Thymus (tissue), 11 donors: ENCODE data around the gene UMAD1. TPM values are rescaled to one million over a fixed set of nuclear protein-coding genes. Genes with fewer than 3 reads are reported as not detected.
"Not testable (repeated sequence)": the region's sequence is repeated elsewhere in the genome, so short reads cannot be mapped to it uniquely, and the experiment has no call there.

Experiments
- DNase-seq, 9 donors: peaks; one replicate each; pipeline ENCODE4 v3.0.0-alpha.2; 2013; ENCODE audit warnings: low spot score in 9 of 9, low read depth in 6 of 9, missing footprints in 1 of 9
- H3K27ac ChIP-seq, 2 donors: one replicate each; pipeline ENCODE4 v1.5.1; 2013; ENCODE audit warnings: control low read depth in 1 of 2, low read depth in 1 of 2, low read length in 1 of 2, mild to moderate bottlenecking in 1 of 2, moderate library complexity in 1 of 2
- H3K27me3 ChIP-seq, 2 donors: one replicate each; pipeline ENCODE4 v1.5.1; 2013; ENCODE audit warnings: low read length in 1 of 2; ENCODE audit not compliant: control insufficient read depth in 2 of 2, insufficient read depth in 1 of 2
- H3K36me3 ChIP-seq, 2 donors: one replicate each; pipeline ENCODE4 v1.5.1; 2013; ENCODE audit warnings: low read length in 1 of 2, mild to moderate bottlenecking in 1 of 2, moderate library complexity in 1 of 2; ENCODE audit not compliant: control insufficient read depth in 2 of 2, insufficient read depth in 2 of 2
- H3K4me1 ChIP-seq, 2 donors: one replicate each; pipeline ENCODE4 v1.5.1; 2013; ENCODE audit warnings: low read length in 2 of 2; ENCODE audit not compliant: control insufficient read depth in 2 of 2, insufficient read depth in 2 of 2
- H3K4me3 ChIP-seq, 2 donors: one replicate each; pipeline ENCODE4 v1.5.1; 2013; ENCODE audit warnings: low read length in 2 of 2, control low read depth in 1 of 2, mild to moderate bottlenecking in 1 of 2
- H3K9me3 ChIP-seq, 2 donors: one replicate each; pipeline ENCODE4 v1.5.1; 2013; ENCODE audit warnings: low read length in 1 of 2, mild to moderate bottlenecking in 1 of 2; ENCODE audit not compliant: control insufficient read depth in 2 of 2, insufficient read depth in 1 of 2
- WGBS: extraction: QIAGEN DNeasy Blood & Tissue Kit; methylation state at CpG from one replicate; pipeline ENCODE4 v1.1.7; 2013; 5-methylcytosine and 5-hydroxymethylcytosine counted together
- polyA plus RNA-seq: library from polyadenylated mRNA; stranded (reverse); fragments of 200-250 nt; gene quantifications from one replicate; pipeline ENCODE4 v1.2.3, GENCODE V29; 2013
- total RNA-seq: library from RNA; stranded (reverse); fragments of 120-200 nt; gene quantifications from one replicate; pipeline ENCODE4 v1.2.4, GENCODE V29; 2013
- donor health status: healthy.

The UMAD1 gene
- total and polyA plus RNA-seq, 2 donors, result 15.7 to 21.9 TPM

DNA sequence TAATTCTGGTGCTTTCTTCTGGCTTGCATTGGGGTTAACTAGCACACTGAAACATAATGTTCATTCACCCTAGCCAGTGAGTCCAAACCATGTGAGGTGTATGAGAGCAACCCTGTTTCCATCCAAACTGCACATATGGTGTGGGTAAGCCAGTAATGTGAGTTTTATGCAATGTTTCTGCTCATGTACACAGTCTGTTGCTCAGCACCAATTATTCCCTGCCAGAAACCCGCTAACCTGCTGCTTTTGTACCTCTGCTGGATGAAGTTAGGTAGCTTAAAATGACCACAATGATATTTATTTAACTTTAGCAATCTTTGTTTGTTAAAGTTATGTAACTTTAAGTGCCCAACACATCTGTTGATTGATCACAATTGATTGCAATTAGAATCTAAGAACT is 171.6 kb downstream of the UMAD1 start:
- no peak for DNase-seq
- no peak overlapping the region for H3K27ac ChIP-seq
- peaks cover 3 to 4% of the 10 kb centered on the region in 2 donors for H3K36me3 ChIP-seq
- WGBS, result 98% methylated on average over 1 of the region's 1 CpG
- no peak overlapping the region for H3K4me3 ChIP-seq
- H3K27me3 ChIP-seq, result no peaks in the 10 kb centered on the region
- peaks cover 0 to 3% of the 10 kb centered on the region in 2 donors for H3K9me3 ChIP-seq
- H3K4me1 ChIP-seq, result peaks cover 11 to 13% of the 10 kb centered on the region in 2 donors

DNA sequence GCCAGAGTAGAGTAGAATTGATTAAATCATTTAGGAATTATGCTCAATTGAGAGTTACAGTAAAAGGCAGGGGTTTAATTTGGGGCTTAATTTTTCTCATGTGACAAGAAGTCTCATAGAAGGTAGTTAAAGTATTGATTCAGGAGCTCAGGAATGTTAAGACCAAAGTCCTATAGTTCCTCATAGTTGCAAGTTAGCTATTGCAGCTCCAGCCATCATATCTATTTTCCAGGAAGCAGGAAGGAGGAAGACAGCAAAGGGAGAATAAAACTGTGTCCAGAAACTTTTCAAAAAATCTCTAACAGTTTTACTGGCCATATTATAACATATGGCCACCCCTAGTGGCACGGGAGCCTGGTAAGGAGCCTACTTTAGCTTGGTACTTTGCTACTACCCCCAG is 174.8 kb downstream of the UMAD1 start:
- DNase-seq, result no peak
- Histone ChIP-seq H3K4me1 (peaks cover 11 to 13% of the 10 kb centered on the region in 2 donors), H3K9me3 (peaks cover 0 to 3% of the 10 kb centered on the region in 2 donors), H3K27me3 (no peaks in the 10 kb centered on the region), H3K4me3 (no peak overlapping the region), H3K27ac (no peak overlapping the region), H3K36me3 (peaks cover 3 to 4% of the 10 kb centered on the region in 2 donors)
- WGBS, result 97% methylated on average over 1 of the region's 1 CpG

DNA sequence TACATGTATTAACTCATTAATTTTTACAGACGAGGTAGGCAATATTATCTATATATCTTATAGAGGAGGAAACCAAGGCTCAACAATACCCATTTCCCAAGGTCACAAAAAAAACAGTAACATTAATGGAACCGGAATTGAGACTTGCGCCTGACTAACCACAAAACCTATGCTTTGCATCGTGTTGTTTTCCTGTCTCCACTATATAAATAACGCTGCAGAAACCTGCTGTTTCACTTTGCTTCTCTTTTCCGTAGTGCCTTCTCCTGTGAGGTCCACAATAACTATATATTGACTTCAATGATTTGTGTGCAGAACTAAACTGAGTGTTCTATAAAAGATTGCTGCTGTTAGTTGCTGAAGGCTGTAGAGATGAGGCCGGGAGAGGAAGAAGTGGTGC is 175.5 kb downstream of the UMAD1 start:
- DNase-seq, result peak; percentile 13 to 67 (median 24)
- Histone ChIP-seq H3K4me3 (no peak overlapping the region), H3K4me1 (peaks cover 11 to 13% of the 10 kb centered on the region in 2 donors), H3K27ac (no peak overlapping the region), H3K27me3 (no peaks in the 10 kb centered on the region), H3K36me3 (peaks cover 3 to 4% of the 10 kb centered on the region in 2 donors), H3K9me3 (peaks cover 0 to 3% of the 10 kb centered on the region in 2 donors)
- 11% methylated on average over 7 of the region's 7 CpGs for WGBS

DNA sequence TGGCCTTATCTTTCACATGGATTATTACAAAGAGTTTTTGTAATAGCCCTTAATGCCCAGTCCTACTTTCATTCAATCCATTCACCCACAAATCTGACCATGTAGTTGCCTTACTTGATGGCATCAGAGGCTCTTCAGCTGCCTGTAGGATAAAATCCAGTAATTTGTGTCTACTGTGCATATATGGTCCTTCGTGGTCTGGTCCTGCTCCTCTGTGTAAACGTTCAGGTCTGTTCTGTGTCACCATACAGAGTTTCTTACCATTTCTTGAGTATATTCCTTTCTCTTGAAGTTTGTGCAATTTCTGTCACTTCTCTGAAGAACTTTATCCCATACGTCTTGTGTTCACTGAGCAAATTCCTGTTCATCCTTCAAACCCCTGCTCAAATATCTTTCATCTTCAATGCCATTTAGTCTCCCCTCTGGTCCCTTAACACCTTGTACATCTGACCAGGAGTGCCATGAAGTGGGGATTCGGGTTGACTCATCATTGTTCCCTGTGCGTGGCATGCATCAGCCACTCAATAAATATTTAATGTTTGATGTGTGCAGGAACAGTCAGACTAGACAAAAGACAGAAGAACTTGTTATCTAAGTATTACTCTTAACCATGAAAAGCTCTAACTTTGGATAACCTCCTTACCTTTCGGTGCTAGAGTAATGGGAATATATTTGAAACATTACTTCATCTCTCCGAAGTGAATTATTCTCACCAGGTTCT is 176.4 kb downstream of the UMAD1 start:
- peaks cover 11 to 13% of the 10 kb centered on the region in 2 donors for H3K4me1 ChIP-seq
- H3K4me3 ChIP-seq, result no peak overlapping the region

DNA sequence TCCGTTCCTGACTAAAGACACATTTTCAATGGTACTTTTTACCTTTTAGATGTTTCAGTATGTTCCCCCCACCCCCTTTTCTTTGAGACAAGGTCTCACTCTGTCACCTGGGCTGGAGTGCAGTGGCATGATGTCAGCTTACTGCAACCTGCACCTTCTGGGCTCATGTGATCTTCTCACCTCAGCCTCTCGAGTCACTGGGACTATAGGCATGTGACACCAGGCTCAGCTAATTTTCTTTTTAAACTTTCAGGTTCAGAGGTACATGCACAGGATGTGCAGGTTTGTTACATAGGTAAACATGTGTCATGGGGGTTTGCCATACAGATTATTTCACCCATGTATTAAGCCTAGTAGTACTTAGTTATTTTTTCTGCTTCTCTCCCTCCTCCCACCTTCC is 177.2 kb downstream of the UMAD1 start:
- peaks cover 11 to 13% of the 10 kb centered on the region in 2 donors for H3K4me1 ChIP-seq
- 92% methylated on average over 2 of the region's 2 CpGs for WGBS
- no peak overlapping the region for H3K4me3 ChIP-seq
- H3K27me3 ChIP-seq, result no peaks in the 10 kb centered on the region
- DNase-seq, result peak in 1 of 9 donors; percentile 20
- peaks cover 3 to 4% of the 10 kb centered on the region in 2 donors for H3K36me3 ChIP-seq
- no peak overlapping the region for H3K27ac ChIP-seq
- H3K9me3 ChIP-seq, result peaks cover 0 to 3% of the 10 kb centered on the region in 2 donors

More for the DNA sequence above, 176.4 kb downstream of the UMAD1 start:
- Histone ChIP-seq H3K36me3 (peaks cover 3 to 4% of the 10 kb centered on the region in 2 donors), H3K27me3 (no peaks in the 10 kb centered on the region), H3K27ac (no peak overlapping the region), H3K9me3 (peaks cover 0 to 3% of the 10 kb centered on the region in 2 donors)
- DNase-seq, result peak in 1 of 9 donors; percentile 6
- WGBS, result 90% methylated on average over 7 of the region's 7 CpGs

DNA sequence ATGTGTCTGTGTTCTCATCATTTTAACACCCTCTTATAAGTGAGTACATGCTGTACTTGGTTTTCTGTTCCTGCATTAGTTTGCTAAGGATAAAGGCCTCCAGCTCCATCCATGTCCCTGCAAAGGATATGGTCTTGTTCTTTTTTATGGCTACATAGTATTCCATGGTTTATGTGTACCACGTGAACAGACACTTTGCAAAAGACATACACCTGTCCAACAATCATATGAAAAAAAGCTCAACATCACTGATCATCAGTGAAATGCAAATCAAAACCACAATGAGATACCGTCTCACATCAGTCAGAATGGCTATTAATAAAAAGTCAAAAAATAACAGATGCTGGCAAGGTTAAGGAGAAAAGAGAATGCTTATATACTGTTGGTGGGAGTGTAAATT is 177.6 kb downstream of the UMAD1 start:
- not testable (repeated sequence) for H3K4me3 ChIP-seq, H3K27me3 ChIP-seq, H3K36me3 ChIP-seq, H3K27ac ChIP-seq, DNase-seq, H3K9me3 ChIP-seq
- WGBS, result 97% methylated on average over 2 of the region's 2 CpGs
- H3K4me1 ChIP-seq, result peaks cover 11 to 13% of the 10 kb centered on the region in 2 donors

DNA sequence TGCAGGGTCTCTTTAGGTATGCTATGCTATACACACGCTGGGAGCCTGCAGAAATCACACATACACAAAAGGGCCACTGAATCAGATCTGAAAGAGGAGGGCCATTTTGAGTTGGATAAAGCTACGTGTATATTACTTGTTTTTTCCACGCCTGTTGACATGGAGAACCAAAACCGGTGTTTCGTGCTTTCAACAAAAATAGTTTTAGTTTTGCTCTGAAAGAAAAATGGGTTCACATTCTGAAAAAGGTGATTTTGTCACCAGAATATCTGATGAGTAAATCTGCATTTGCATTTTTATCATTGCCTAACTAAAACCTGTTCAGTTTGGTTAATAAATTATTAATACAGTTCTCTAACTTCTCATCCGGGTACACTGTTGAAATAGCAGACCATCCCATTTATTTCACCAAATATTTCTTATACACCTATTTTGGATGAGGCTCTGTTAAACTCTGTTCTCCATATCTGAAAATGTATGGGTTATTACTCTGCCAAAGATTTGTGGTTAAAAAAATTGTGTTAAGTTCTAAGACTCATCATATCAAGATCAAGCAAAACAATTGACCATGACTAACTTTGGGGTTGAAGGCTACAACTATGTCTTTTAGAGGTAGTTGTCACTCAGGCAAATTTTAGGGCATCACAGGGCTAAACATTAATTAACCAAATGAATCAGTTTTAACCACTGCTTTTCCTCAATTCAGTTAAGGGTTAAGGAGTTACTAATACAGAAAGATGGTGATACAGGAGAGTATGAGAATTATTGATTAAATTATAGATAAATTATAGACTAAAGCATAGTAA is 179.1 kb downstream of the UMAD1 start:
- Histone ChIP-seq H3K4me1 (peaks cover 11 to 13% of the 10 kb centered on the region in 2 donors), H3K9me3 (peaks cover 0 to 2% of the 10 kb centered on the region in 2 donors), H3K27me3 (no peaks in the 10 kb centered on the region), H3K27ac (no peak overlapping the region), H3K4me3 (no peak overlapping the region), H3K36me3 (peaks cover 3% of the 10 kb centered on the region in 2 donors)
- WGBS, result 80% methylated on average over 6 of the region's 6 CpGs
- DNase-seq, result no peak

DNA sequence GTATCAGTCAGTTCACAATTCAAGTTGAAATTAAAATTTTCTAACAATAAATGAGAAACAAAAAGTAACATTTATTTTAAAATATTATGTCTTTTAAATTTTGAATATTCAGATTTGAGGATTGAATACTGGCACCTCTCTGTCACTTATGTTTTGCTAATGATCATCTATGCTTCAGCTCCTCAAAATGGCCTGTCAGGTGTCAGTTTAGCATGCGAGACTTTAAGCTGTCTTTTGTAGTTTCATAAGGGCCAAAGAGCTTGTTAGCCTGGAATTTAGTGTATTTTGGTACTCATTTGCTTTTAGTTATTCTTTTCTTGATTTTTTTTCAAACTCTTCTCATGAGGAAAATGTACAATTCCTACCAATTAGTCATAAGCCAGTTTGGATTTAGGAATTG is 179.9 kb downstream of the UMAD1 start:
- DNase-seq, result no peak
- H3K9me3 ChIP-seq, result no peaks in the 10 kb centered on the region
- H3K27me3 ChIP-seq, result no peaks in the 10 kb centered on the region
- WGBS, result 98% methylated on average over 1 of the region's 1 CpG
- H3K27ac ChIP-seq, result no peak overlapping the region
- peaks cover 11 to 13% of the 10 kb centered on the region in 2 donors for H3K4me1 ChIP-seq
- no peaks in the 10 kb centered on the region for H3K36me3 ChIP-seq
- H3K4me3 ChIP-seq, result no peak overlapping the region

DNA sequence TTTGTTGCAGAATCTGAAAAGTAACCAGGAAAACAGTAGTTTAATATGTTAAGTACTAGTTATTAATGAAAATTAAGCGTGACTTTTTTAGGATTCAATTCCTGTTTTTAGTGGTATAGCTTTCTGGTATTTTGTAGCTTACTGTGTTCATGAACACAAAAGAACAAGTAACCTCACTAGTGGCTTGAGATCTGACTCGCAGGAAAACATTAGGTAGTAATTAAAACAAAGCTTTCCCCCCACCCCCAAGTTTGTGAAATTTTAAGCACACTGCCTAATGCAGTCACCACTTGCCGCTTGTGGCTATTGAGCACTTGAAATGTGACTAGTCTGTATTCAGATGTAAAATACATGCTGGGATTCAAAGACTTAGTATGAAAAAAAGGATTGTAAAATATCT is 180.4 kb downstream of the UMAD1 start:
- Histone ChIP-seq H3K27me3 (no peaks in the 10 kb centered on the region), H3K4me1 (peaks cover 7 to 9% of the 10 kb centered on the region in 2 donors), H3K27ac (no peak overlapping the region), H3K4me3 (no peak overlapping the region), H3K9me3 (no peaks in the 10 kb centered on the region), H3K36me3 (no peaks in the 10 kb centered on the region)
- 84% methylated on average over 3 of the region's 3 CpGs for WGBS
- no peak for DNase-seq
